ENCODE data around the gene ZFC3H1. TPM values are rescaled to one million over a fixed set of nuclear protein-coding genes. Genes with fewer than 3 reads are reported as not detected.
A peak's percentile ranks its signal among the peaks of the same experiment; 100 is the strongest.

The ZFC3H1 gene
- total RNA-seq = 100 to 1,000 TPM; 158 to 164 (median 164) TPM
- total RNA-seq (2013) = 139 TPM

DNA sequence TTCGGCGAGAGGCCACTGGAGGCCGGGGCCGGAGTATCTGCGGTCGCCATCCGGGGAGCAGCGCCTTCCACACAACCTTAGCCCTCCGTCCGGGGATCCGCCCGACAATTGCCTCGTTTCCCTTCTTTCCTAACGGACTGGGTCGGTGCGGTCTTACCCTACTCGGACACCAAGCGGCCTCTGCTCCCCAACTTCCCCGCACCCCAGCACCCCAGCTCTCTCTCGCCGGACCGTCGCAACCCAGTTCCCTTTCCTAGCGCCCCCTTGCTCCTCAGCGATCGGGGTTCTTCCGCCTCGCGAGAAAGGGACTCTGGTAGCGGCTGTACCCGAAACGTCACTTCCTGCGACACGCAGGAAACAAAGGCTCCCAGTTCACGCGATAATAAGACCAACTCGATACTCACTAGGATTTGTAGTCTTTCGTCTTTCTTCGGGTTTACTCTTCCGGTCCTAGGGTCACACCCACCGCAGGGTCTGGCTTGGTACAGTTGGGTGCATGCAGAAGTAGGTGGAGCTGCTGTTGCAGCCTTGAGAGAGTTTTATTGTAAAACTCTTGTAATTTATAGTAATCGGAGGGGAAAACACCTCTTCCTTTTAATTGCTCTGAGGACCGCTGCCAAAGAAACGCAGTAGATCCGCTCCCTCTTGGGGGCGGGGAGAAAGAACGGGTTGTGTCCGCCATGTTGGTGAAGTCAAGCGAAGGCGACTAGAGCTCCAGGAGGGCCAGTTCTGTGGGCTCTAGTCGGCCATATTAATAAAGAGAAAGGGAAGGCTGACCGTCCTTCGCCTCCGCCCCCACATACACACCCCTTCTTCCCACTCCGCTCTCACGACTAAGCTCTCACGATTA, at the start of gene ZFC3H1, which contains the start of gene THAP2:
TSS of gene ZFC3H1 (minus strand) at position 288 of the 850 bp plus-strand sequence. CDS start at position 50, 238 bp downstream.
TSS of gene THAP2 (plus strand) at position 741 of the 850 bp plus-strand sequence. CDS start 209 bp downstream, outside the sequence.
- Mint-ChIP-seq H3K9me3 (no peaks in the 10 kb centered on the region), H3K27ac (peak within 1 kb of the TSS; percentile 100)

DNA sequence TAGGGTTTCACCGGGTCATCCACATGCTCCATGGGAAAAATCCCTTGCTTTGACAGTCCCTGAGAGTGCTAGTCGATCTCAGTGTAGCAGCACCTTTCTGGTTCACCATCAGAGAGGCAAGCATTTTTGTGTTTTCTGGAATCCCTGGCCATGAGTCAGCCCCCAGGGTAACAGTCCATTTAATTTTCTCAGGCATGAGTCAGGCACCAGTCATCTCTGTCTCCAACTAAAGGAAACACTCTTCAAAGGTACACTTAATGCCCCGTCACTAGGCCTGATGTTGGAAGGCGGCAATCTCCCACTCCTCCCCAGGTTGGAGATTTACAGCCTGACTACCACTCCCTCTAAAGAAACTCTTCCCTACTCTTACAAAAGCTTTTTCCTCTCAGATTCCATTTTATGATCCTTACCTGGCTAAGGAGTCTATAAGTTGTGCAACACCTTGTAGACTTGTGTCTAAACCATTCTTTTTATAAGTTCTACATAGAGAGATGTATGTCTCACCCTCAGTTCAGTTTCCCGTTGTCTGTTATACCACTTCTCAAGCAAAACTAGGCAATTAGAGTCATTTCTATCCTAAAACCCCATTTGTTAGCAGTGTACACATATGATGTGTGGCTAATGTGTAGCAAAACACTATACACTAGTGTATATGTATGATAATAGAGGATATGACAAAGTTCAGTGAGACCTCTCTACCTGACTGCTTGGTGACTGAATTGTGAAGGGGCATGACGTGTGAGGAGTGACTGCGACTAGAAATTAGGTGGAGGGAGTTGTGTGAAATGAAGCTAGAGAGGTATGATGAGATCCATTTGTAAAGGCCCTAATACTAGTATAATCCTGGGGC, 46.9 kb upstream of the ZFC3H1 start:
- no peak for TF ChIP-seq CTCF (IDR thresholded peaks at IDR 0.05)
- Histone ChIP-seq H3K9me3 (ENCODE audit: control insufficient read depth, insufficient read depth, low read length) (peaks cover 9% of the 10 kb centered on the region), H3K4me1 (ENCODE audit: control insufficient read depth, insufficient read depth, low read length) (no peaks in the 10 kb centered on the region), H3K27ac (ENCODE audit: low read length) (no peak overlapping the region), H3K36me3 (ENCODE audit: control insufficient read depth, insufficient read depth, low read length) (no peaks in the 10 kb centered on the region), H3K4me3 (ENCODE audit: low read length) (no peak overlapping the region), H3K27me3 (ENCODE audit: control insufficient read depth, insufficient read depth, low read length) (no peaks in the 10 kb centered on the region)
- H3K9me3 Mint-ChIP-seq = peaks cover 3 to 11% of the 10 kb centered on the region in 2 donors
- no peak overlapping the region for H3K27ac Mint-ChIP-seq
- peaks cover 0 to 8% of the 10 kb centered on the region in 2 donors for H3K27me3 Mint-ChIP-seq (ENCODE audit: low read depth in 2 of 2)
- ATAC-seq (no peak), DNase-seq (no peak)
- H3K36me3 Mint-ChIP-seq = peaks cover 27% of the 10 kb centered on the region
- WGBS (ENCODE audit: insufficient coverage) = 95% methylated on average over 6 of the region's 7 CpGs
- no peaks in the 10 kb centered on the region for H3K4me1 Mint-ChIP-seq
- H3K4me3 Mint-ChIP-seq = no peak overlapping the region
- intact Hi-C loops (cut with micrococcal nuclease) = no loop called here

More for the DNA sequence above, at the start of gene ZFC3H1, which contains the start of gene THAP2:
- H3K4me3 Mint-ChIP-seq = peak within 1 kb of the TSS; percentile 100
- peaks cover 52 to 55% of the 10 kb centered on the region in 2 donors for H3K4me1 Mint-ChIP-seq
- H3K36me3 ChIP-seq (ENCODE audit: control insufficient read depth, insufficient read depth, low read length) = peaks cover 15% of the 10 kb centered on the region
- H3K27me3 ChIP-seq (ENCODE audit: control insufficient read depth, insufficient read depth, low read length) = no peaks in the 10 kb centered on the region
- peak within 1 kb of the TSS; percentile 98 for H3K27ac ChIP-seq (ENCODE audit: low read length)
- peak within 1 kb of the TSS; percentile 92 for H3K4me3 ChIP-seq (ENCODE audit: low read length)
- peaks cover 10% of the 10 kb centered on the region for H3K4me1 ChIP-seq (ENCODE audit: control insufficient read depth, insufficient read depth, low read length)
- peaks cover 0 to 2% of the 10 kb centered on the region in 2 donors for H3K27me3 Mint-ChIP-seq (ENCODE audit: low read depth in 2 of 2)
- peak; percentile 86 to 98 for DNase-seq
- under 1% methylated on average over 54 of the region's 57 CpGs for WGBS (ENCODE audit: insufficient coverage)
- ATAC-seq = peak; percentile 72 to 89 (median 77)
- TF ChIP-seq CTCF (IDR thresholded peaks at IDR 0.05) = no peak
- H3K9me3 ChIP-seq (ENCODE audit: control insufficient read depth, insufficient read depth, low read length) = no peaks in the 10 kb centered on the region
- peaks cover 14% of the 10 kb centered on the region for H3K36me3 Mint-ChIP-seq
- intact Hi-C loops (cut with micrococcal nuclease) = loop anchor here (1.0 to 10.0 kb wide), 4 partner anchors 23 to 1421 kb away; partner anchors contain the start of genes CNOT2, RAB21, TBC1D15 and TMEM19

DNA sequence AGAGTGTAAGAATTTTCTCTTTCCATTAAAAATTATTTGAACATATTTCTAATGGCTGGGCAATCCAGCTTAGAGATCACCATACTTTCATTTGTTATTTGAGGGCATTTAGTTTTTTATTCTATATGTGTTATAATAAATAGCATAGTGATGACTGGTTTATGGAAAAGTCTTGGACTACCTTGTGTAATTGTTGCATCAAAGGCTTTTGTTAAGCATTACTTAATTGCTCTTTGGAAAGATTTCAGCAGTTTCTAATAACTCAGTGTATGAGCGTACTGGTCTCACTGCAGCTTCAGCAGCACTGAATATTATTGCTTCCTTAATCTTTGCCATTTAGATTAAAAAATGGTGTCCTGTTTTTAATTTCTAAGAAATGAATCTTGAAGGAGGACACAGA, 45.0 kb upstream of the ZFC3H1 start:
- TF ChIP-seq CTCF (IDR thresholded peaks at IDR 0.05) = no peak
- Mint-ChIP-seq H3K36me3 (peaks cover 16% of the 10 kb centered on the region), H3K27ac (no peak overlapping the region), H3K4me1 (no peaks in the 10 kb centered on the region), H3K27me3 (ENCODE audit: low read depth in 2 of 2) (peaks cover 0 to 8% of the 10 kb centered on the region in 2 donors), H3K9me3 (peaks cover 3 to 11% of the 10 kb centered on the region in 2 donors), H3K4me3 (no peak overlapping the region)
- 100% methylated on average over 1 of the region's 1 CpG for WGBS (ENCODE audit: insufficient coverage)
- no peak for ATAC-seq
- Histone ChIP-seq H3K4me1 (ENCODE audit: control insufficient read depth, insufficient read depth, low read length) (no peaks in the 10 kb centered on the region), H3K36me3 (ENCODE audit: control insufficient read depth, insufficient read depth, low read length) (peaks cover 3% of the 10 kb centered on the region), H3K9me3 (ENCODE audit: control insufficient read depth, insufficient read depth, low read length) (no peaks in the 10 kb centered on the region), H3K27me3 (ENCODE audit: control insufficient read depth, insufficient read depth, low read length) (no peaks in the 10 kb centered on the region), H3K4me3 (ENCODE audit: low read length) (no peak overlapping the region), H3K27ac (ENCODE audit: low read length) (no peak overlapping the region)
- no peak for DNase-seq
- intact Hi-C loops (cut with micrococcal nuclease) = no loop called here
